ENCODE measurements around the gene TBC1D22A.

- no peak for TF ChIP-seq CTCF (IDR thresholded peaks at IDR 0.05)
- TF ChIP-seq POLR2A (IDR thresholded peaks at IDR 0.05): no peak
- no peak for TF ChIP-seq POLR2AphosphoS5 (IDR thresholded peaks at IDR 0.05)
Measured at GRCh38 chr22:47064416-47064815, 302.0 kb downstream of the TBC1D22A start.
